D721Med (cell line): ENCODE measurements around the gene TSC22D3.

Source experiments
- DNase-seq: peaks from one replicate; pipeline ENCODE4 v3.0.0; 2011; ENCODE audit warnings: low spot score; ENCODE audit not compliant: insufficient read length
- FAIRE-seq: peaks from 2 replicates; lab custom pipeline; 2011; peaks lifted over from hg19 to GRCh38; lab: Jason Lieb, UNC
- CTCF ChIP-seq: IDR thresholded peaks from 2 replicates; pipeline ENCODE4 v1.5.1; 2012; ENCODE audit warnings: mild to moderate bottlenecking, control low read depth; ENCODE audit not compliant: insufficient read depth; ENCODE audit errors: missing control alignments

Gene TSC22D3

GRCh38 chrX:107760304-107761077 lies 15.1 kb downstream of the TSC22D3 start:
- FAIRE-seq (no peak), DNase-seq (no peak)
- no peak for TF ChIP-seq CTCF

- no peak for DNase-seq
- no peak for FAIRE-seq
- TF ChIP-seq CTCF: no peak
Measured at GRCh38 chrX:107758231-107758766, 17.3 kb downstream of the TSC22D3 start.

DNA sequence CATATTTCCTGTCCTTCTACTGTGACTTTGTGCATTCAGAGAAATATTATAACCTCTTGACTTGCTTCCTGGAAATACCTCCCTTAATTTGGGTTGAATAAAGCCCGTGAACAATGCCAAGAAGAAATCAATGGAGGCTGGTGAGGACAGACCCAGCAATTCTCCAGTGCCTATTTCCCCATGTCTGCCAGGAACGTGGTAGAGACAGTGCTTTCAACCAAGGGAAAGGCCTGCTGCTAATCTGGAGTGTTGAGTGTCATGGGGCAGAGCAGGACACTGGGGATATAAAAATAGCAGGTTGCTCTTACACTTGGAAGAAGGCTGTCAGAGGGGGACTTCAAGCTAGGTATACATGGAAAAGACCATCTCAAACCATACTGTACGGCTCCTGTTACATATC lies 19.9 kb downstream of the TSC22D3 start:
- FAIRE-seq: no peak
- no peak for DNase-seq
- no peak for TF ChIP-seq CTCF

DNA sequence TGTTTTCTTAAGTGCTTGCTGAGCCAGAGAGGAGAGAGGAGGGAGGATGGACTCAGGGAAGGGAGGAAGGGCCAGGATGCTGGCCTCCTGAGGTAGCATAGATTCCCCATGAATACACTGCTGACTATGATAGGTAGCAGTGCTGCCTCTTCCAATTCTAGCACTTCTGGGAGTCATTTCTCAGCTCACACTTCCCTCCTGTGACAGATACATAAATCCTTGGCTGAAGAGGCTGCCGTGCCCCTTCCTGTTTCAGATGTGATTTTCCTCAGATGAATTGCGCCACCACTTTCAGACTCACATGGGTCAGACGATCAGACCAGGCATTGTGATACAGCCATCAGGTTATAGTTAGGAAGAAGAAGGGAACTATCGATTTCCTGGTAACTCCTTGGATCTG lies 22.4 kb downstream of the TSC22D3 start:
- DNase-seq: no peak
- TF ChIP-seq CTCF: no peak
- FAIRE-seq: no peak

GRCh38 chrX:107752714-107753113 lies 22.9 kb downstream of the TSC22D3 start:
- TF ChIP-seq CTCF: no peak
- no peak for FAIRE-seq
- DNase-seq: no peak

DNA sequence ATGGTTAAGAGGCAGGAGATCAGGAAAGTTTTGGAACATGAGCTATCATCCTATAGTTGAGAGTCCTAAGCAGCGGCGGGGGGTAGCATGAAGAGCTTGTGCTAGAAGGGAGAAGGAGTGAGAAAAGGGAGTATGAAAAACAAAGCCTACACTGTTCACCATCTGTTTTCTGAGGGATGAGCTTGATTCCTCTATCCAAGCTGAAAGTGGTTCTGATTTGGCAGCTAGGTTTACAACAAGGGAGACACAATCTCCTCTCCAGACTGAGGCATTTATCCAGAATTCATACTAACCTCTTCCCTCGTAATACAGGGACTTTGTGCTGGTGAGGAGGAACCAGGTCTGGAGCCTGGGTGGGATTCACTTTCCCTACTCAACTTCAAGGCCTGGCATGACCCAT lies 23.5 kb downstream of the TSC22D3 start:
- FAIRE-seq: no peak
- DNase-seq: no peak
- no peak for TF ChIP-seq CTCF

DNA sequence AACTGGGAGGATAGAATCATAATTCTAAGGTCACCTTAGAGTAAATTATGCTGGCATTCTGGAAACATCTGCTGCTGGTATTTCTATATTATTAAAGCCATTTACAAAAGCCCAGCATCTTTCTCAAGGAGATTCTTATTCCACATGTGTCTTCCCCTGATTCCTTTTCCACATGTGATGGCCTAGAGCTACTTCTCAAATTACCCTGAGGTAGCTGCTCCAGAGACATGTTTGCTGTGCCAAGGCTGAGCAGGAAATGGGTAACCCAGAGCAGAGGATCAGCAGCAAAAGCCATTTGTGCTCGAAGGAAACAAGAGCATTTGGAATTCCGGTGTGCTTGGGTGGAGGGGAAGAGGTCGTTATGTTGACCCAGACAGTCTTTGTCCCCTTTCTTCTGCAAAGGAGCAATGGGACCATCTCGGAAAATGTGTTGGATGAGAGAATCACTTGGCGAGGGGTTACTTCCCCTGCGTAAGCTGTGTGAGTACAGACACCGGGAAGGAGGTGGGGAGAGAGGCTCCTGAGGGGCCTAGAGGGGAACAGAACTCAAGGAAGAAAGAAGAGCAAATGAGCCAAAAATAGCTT lies 24.6 kb downstream of the TSC22D3 start:
- TF ChIP-seq CTCF: no peak
- DNase-seq: no peak
- FAIRE-seq: no peak
